DMS79 treated with DMSO at 0.1 percent for 48 hours (cell line): Measurements from ENCODE around the gene PRKG2.

ENCODE experiments used
- DNase-seq: peaks from one replicate; lab custom pipeline; 2025; lab: John Stamatoyannopoulos, UW

The PRKG2 gene

DNA sequence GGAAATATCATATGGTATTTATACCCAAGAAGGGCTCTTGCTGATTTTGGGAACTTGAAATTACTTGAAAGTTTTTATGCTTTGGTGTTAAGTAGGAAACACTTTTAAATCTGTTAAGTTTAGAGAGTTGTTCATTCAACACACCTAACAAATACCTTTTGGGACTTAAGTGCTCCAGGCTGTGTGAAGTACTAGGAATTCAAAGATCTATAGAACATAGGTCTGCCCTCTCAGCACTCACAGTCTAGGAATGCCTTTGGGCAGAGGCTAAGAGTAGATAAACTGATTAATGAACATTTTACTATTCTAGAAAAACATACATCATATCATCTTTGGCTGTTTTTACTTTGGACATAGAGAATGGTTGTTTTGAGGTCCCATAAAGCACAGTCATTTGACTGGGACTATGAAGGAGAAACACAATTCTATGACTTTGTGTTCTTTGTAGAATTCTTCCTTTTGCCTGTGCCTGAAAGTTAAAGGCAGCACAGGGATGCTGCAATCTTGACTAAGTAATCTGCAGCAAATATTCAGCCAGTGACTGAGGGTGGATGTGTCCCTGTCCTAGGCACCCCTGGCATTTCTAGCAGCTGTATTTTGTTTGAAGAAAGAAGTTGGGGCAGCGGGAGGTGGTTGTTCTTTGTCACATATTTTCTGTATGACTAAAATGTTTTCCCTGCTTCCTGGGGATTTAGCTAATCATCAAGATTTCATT, 176.2 kb downstream of the PRKG2 start:
- DNase-seq, result no peak
